ENCODE measurements around the gene TMEM161A.
"Not testable (repeated sequence)": the region's sequence is repeated elsewhere in the genome, so short reads cannot be mapped to it uniquely, and the experiment has no call there.

The TMEM161A gene

DNA sequence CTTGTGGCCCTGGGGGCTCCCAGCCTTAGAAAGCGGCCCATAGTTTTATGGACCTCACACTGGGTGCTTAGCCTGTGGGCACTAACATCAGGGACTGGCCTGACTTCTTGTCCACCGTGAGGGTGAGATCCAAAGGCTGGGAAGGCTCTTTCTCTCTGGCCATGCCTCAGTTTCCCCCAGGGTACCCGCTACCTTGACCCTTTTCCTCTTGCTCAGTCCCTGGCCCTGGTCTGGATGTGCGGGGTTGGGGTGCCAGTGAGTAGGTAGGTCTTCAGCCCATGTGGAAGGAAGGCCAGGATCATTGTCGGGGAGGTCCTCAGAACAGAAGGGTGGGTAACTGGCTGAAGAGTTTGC, 1.6 kb upstream of the TMEM161A start:
- no peak overlapping the region for H3K27ac ChIP-seq
- no peak for DNase-seq (ENCODE audit: low spot score)
- TF ChIP-seq, protein P1, sequence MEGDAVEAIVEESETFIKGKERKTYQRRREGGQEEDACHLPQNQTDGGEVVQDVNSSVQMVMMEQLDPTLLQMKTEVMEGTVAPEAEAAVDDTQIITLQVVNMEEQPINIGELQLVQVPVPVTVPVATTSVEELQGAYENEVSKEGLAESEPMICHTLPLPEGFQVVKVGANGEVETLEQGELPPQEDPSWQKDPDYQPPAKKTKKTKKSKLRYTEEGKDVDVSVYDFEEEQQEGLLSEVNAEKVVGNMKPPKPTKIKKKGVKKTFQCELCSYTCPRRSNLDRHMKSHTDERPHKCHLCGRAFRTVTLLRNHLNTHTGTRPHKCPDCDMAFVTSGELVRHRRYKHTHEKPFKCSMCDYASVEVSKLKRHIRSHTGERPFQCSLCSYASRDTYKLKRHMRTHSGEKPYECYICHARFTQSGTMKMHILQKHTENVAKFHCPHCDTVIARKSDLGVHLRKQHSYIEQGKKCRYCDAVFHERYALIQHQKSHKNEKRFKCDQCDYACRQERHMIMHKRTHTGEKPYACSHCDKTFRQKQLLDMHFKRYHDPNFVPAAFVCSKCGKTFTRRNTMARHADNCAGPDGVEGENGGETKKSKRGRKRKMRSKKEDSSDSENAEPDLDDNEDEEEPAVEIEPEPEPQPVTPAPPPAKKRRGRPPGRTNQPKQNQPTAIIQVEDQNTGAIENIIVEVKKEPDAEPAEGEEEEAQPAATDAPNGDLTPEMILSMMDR (conservative IDR thresholded peaks at IDR 0.05; ENCODE audit: low read depth), result peak; percentile 72
- CTCF ChIA-PET, result interaction anchor here (0.7 to 1.3 kb wide), 2 partner anchors 8 to 431 kb away, joined by 5 to 6 read pairs; no protein-coding TSS in a partner anchor
- POLR2A ChIA-PET (ENCODE audit: low non-redundant PET), result no interaction called here

DNA sequence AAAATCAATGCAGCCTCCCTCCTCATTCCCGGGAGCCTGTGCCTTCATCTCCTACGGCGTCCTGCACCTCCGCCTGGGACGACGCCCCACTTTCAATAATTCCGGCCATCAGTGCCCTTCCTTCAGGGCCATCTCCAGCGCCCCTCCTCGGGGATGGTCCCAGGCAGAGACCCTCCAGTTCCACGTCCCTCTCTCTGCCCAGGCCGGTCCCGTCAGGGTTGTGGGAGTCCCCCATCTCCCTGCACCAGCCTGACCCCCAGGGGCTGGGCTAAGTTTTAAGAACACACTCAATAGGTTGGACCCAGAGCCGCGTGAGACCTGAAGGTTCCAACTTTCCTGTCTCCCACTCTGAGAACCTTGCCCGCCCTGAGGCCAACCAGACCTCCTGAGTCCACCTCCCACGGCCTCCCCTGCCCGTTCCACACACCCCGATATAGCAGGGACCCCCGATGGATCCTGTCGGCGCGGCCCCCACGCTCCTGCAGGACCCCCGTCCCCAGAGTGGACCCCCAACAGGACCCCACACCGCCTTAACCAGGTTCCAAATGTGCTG, 646 bp downstream of the TMEM161A start:
- peak overlapping the region; percentile 65 for H3K27ac ChIP-seq
- no peak for DNase-seq (ENCODE audit: low spot score)
- TF ChIP-seq, protein P1 (conservative IDR thresholded peaks at IDR 0.05; ENCODE audit: low read depth), result no peak
- ChIA-PET POLR2A (ENCODE audit: low non-redundant PET) (interaction anchor here (0.6 kb wide), 1 partner anchor 223 kb away, joined by 3 read pairs; no protein-coding TSS in a partner anchor), CTCF (interaction anchor here (0.6 kb wide), 2 partner anchors 197 to 722 kb away, joined by 3 to 4 read pairs; no protein-coding TSS in a partner anchor)

DNA sequence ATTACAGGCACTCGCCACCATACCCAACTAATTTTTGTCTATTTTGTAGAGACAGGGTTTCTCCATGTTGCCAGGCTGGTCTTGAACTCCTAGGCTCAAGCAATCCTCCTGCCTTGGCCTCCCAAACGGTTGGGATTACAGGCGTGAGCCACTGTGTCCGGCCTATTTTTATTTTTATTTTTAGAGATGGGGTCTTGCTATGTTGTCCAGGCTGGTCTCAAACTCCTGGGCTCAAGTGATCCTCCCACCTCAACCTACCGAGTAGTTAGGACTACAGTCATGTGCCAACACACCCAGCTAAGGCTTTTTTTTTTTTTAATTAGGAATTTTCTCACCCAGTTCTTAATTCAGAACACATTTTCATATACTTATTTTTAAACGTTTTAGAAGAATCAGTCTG, 2.6 kb downstream of the TMEM161A start:
- DNase-seq (ENCODE audit: low spot score); POLR2A ChIA-PET (ENCODE audit: low non-redundant PET); H3K27ac ChIP-seq: not testable (repeated sequence)
- CTCF ChIA-PET, result interaction anchor here (0.5 kb wide), 1 partner anchor 9 kb away, joined by 4 read pairs; no protein-coding TSS in a partner anchor

DNA sequence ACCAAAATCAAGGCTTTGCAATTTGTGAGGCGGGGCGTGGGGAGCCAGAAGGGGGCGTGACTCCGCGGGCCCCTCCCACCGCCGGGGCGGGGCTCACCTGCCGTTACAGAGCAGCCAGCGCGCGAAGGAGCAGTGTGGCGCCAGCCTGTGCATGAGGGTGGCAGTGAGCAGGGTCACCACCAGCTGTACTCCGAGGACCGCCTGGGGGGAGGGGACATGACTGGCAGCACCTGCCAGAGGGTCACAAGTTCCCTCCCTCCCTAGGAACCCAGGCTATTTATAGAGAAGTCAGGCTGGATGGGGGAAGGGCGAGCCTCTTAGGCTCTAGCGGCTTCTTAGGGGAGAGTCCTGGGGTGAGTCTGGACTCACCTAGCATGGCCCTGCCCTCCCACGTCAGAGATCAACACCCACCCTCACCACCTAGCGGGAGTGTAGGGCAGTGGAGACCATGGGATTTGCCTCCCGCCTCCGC, 3.6 kb downstream of the TMEM161A start:
- POLR2A ChIA-PET (ENCODE audit: low non-redundant PET), result no interaction called here
- 0 out of 2 replicates have a peak overlapping the region, but pooled peaks have one; percentile 2 for H3K27ac ChIP-seq
- CTCF ChIA-PET, result no interaction called here
- TF ChIP-seq, protein P1 (conservative IDR thresholded peaks at IDR 0.05; ENCODE audit: low read depth), result no peak
- no peak for DNase-seq (ENCODE audit: low spot score)

DNA sequence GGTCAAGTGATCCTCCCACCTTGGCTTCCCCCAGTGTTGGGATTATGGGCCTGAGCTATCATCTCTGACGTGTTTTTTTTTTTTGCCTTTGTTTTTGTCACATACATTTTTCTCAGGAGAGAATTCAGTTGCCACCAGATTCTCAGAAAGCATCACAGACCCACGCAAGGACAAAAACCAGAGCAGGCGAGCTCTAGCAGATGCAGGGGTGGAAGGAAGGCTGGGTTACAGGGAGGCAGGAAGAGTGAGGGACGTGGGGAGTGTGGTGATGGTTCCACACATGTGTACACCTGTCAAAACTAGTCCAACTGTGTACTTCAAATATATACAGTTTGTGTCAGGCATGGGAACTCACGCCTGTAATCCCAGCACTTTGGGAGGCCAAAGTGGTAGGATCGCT, 4.3 kb downstream of the TMEM161A start:
- ChIA-PET POLR2A (ENCODE audit: low non-redundant PET) (no interaction called here), CTCF (interaction anchor here (0.7 kb wide), 1 partner anchor 93 kb away, joined by 3 read pairs; no protein-coding TSS in a partner anchor)
- DNase-seq (ENCODE audit: low spot score), result no peak
- TF ChIP-seq, protein P1 (conservative IDR thresholded peaks at IDR 0.05; ENCODE audit: low read depth), result no peak
- H3K27ac ChIP-seq, result 0 out of 2 replicates have a peak overlapping the region, but pooled peaks have one; percentile 2

DNA sequence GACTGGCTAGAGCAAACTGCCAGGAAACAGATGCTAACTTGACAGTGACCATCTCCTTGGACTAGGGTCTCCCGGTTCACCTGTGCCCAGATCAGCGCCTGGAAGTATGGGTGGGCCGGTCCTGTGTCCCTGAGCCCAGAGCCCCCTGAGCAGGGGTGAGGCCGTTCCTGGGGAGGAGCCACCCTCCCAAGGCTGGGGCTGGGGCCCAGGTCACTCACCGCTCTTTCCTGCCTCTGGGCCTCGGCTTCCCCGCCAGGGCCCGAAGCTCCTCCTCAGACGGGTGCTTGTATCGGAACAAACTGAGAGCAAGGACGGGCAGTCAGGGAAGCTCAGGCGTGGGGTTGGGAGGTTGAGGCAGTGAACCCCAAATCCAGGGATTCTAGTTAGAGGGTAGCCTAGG, 5.4 kb downstream of the TMEM161A start:
- POLR2A ChIA-PET (ENCODE audit: low non-redundant PET), result no interaction called here
- DNase-seq (ENCODE audit: low spot score), result no peak
- H3K27ac ChIP-seq, result 0 out of 2 replicates have a peak overlapping the region, but pooled peaks have one; percentile 17
- CTCF ChIA-PET, result interaction anchor here (0.5 kb wide), 1 partner anchor 11 kb away, joined by 5 read pairs; no protein-coding TSS in a partner anchor
- TF ChIP-seq, protein P1 (conservative IDR thresholded peaks at IDR 0.05; ENCODE audit: low read depth), result no peak

DNA sequence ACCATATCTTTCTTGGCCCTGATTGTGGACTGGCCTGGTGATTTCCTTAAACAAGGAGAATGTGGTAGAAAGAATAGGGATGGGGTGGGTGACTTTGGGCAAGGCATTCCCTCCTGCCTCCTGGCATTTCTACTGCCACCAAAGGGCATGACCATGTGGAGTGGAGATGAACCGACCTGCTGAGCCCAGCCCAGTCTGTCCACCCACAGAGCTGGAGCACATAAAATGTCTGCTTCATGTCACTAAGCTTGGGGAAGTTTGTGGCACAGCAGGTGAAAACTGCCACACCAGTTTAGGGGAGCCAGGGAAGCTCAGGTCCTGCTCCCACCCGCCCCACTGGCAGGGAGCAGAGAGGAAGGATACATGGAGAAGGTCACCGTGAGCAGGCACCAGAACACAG, 6.3 kb downstream of the TMEM161A start:
- TF ChIP-seq, protein P1 (conservative IDR thresholded peaks at IDR 0.05; ENCODE audit: low read depth), result no peak
- DNase-seq (ENCODE audit: low spot score), result no peak
- H3K27ac ChIP-seq, result no peak overlapping the region
- ChIA-PET POLR2A (ENCODE audit: low non-redundant PET) (no interaction called here), CTCF (no interaction called here)
